SJCRH30 (cell line): ENCODE measurements around the gene SLC44A1. TPM values are rescaled to one million over a fixed set of nuclear protein-coding genes. Genes with fewer than 3 reads are reported as not detected.

Source experiments
- DNase-seq, 2 experiments: peaks; one replicate each; pipeline ENCODE4 v3.0.0-alpha.2; 2015 to 2020
- H3K27ac ChIP-seq: fragments of 250-450 bp; sonication (Bioruptor Pico); 2 replicates; pipeline ENCODE4 v1.5.1; 2020; ENCODE audit warnings: mild to moderate bottlenecking, moderate library complexity
- H3K27me3 ChIP-seq: fragments of 250-450 bp; sonication (Bioruptor Pico); 2 replicates; pipeline ENCODE4 v1.5.1; 2020; ENCODE audit warnings: mild to moderate bottlenecking, moderate library complexity
- H3K36me3 ChIP-seq: fragments of 250-450 bp; sonication (Bioruptor Pico); 2 replicates; pipeline ENCODE4 v1.5.1; 2020; ENCODE audit warnings: mild to moderate bottlenecking, moderate library complexity
- H3K4me1 ChIP-seq: fragments of 250-450 bp; sonication (Bioruptor Pico); 2 replicates; pipeline ENCODE4 v1.5.1; 2020; ENCODE audit warnings: mild to moderate bottlenecking, moderate library complexity
- H3K4me3 ChIP-seq: fragments of 250-450 bp; sonication (Bioruptor Pico); 2 replicates; pipeline ENCODE4 v1.5.1; 2020; ENCODE audit warnings: mild to moderate bottlenecking, moderate library complexity
- H3K9me3 ChIP-seq: fragments of 250-450 bp; sonication (Bioruptor Pico); replicated peaks from 2 replicates; pipeline ENCODE4 v1.5.1; 2020; ENCODE audit warnings: mild to moderate bottlenecking, moderate library complexity
- total RNA-seq: library from RNA; depleted of rRNA; stranded (reverse); fragments of >200 nt; shearing (Covaris generic); gene quantifications from 2 replicates; pipeline ENCODE4 v1.2.3, GENCODE V29; 2014

SLC44A1 gene
- total RNA-seq, 1 experiment from 2014 or later = 17.9 TPM

- no peak overlapping the region for H3K27ac ChIP-seq
- no peaks in the 10 kb centered on the region for H3K36me3 ChIP-seq
- H3K4me1 ChIP-seq = peaks cover 10% of the 10 kb centered on the region
- no peaks in the 10 kb centered on the region for H3K9me3 ChIP-seq
- no peaks in the 10 kb centered on the region for H3K27me3 ChIP-seq
- no peak overlapping the region for H3K4me3 ChIP-seq
- no peak for DNase-seq
These were observed 30.7 kb downstream of the SLC44A1 start for GRCh38 chr9:105275111-105275510.

GRCh38 chr9:105275938-105276337, 31.5 kb downstream of the SLC44A1 start:
- peaks cover 2% of the 10 kb centered on the region for H3K4me1 ChIP-seq
- H3K9me3 ChIP-seq = no peaks in the 10 kb centered on the region
- DNase-seq = no peak
- H3K36me3 ChIP-seq = no peaks in the 10 kb centered on the region
- no peaks in the 10 kb centered on the region for H3K27me3 ChIP-seq
- no peak overlapping the region for H3K4me3 ChIP-seq
- H3K27ac ChIP-seq = no peak overlapping the region

- no peaks in the 10 kb centered on the region for H3K36me3 ChIP-seq
- no peak overlapping the region for H3K27ac ChIP-seq
- no peaks in the 10 kb centered on the region for H3K27me3 ChIP-seq
- H3K4me1 ChIP-seq = no peaks in the 10 kb centered on the region
- DNase-seq = no peak
- no peak overlapping the region for H3K4me3 ChIP-seq
- no peaks in the 10 kb centered on the region for H3K9me3 ChIP-seq
These were observed 34.3 kb downstream of the SLC44A1 start for GRCh38 chr9:105278751-105279150.

- Histone ChIP-seq H3K36me3 (no peaks in the 10 kb centered on the region), H3K9me3 (no peaks in the 10 kb centered on the region), H3K27ac (no peak overlapping the region), H3K4me1 (no peaks in the 10 kb centered on the region), H3K27me3 (no peaks in the 10 kb centered on the region), H3K4me3 (no peak overlapping the region)
- no peak for DNase-seq
These were observed 36.2 kb downstream of the SLC44A1 start for GRCh38 chr9:105280691-105281090.

- no peaks in the 10 kb centered on the region for H3K4me1 ChIP-seq
- H3K4me3 ChIP-seq = no peak overlapping the region
- no peaks in the 10 kb centered on the region for H3K27me3 ChIP-seq
- H3K27ac ChIP-seq = no peak overlapping the region
- H3K9me3 ChIP-seq = no peaks in the 10 kb centered on the region
- DNase-seq = no peak
- no peaks in the 10 kb centered on the region for H3K36me3 ChIP-seq
These were observed 36.8 kb downstream of the SLC44A1 start for GRCh38 chr9:105281272-105281671.

- no peaks in the 10 kb centered on the region for H3K9me3 ChIP-seq
- no peak for DNase-seq
- H3K27ac ChIP-seq = no peak overlapping the region
- no peaks in the 10 kb centered on the region for H3K4me1 ChIP-seq
- no peaks in the 10 kb centered on the region for H3K27me3 ChIP-seq
- H3K36me3 ChIP-seq = no peaks in the 10 kb centered on the region
- H3K4me3 ChIP-seq = no peak overlapping the region
These were observed 37.5 kb downstream of the SLC44A1 start for GRCh38 chr9:105281926-105282325.

GRCh38 chr9:105282870-105283621, 38.6 kb downstream of the SLC44A1 start:
- no peak for DNase-seq
- Histone ChIP-seq H3K9me3 (no peaks in the 10 kb centered on the region), H3K27ac (no peak overlapping the region), H3K36me3 (no peaks in the 10 kb centered on the region), H3K27me3 (no peaks in the 10 kb centered on the region), H3K4me3 (no peak overlapping the region), H3K4me1 (no peaks in the 10 kb centered on the region)

- no peaks in the 10 kb centered on the region for H3K9me3 ChIP-seq
- no peaks in the 10 kb centered on the region for H3K36me3 ChIP-seq
- no peak overlapping the region for H3K27ac ChIP-seq
- no peaks in the 10 kb centered on the region for H3K4me1 ChIP-seq
- DNase-seq = no peak
- no peaks in the 10 kb centered on the region for H3K27me3 ChIP-seq
- no peak overlapping the region for H3K4me3 ChIP-seq
These were observed 39.3 kb downstream of the SLC44A1 start for GRCh38 chr9:105283795-105284194.

- H3K36me3 ChIP-seq = no peaks in the 10 kb centered on the region
- H3K4me1 ChIP-seq = no peaks in the 10 kb centered on the region
- no peak for DNase-seq
- H3K27ac ChIP-seq = no peak overlapping the region
- H3K27me3 ChIP-seq = no peaks in the 10 kb centered on the region
- H3K9me3 ChIP-seq = no peaks in the 10 kb centered on the region
- no peak overlapping the region for H3K4me3 ChIP-seq
These were observed 40.0 kb downstream of the SLC44A1 start for GRCh38 chr9:105284463-105284862.

- H3K9me3 ChIP-seq = no peaks in the 10 kb centered on the region
- no peak overlapping the region for H3K4me3 ChIP-seq
- no peaks in the 10 kb centered on the region for H3K27me3 ChIP-seq
- no peaks in the 10 kb centered on the region for H3K36me3 ChIP-seq
- no peaks in the 10 kb centered on the region for H3K4me1 ChIP-seq
- H3K27ac ChIP-seq = no peak overlapping the region
- DNase-seq = no peak
These were observed 41.6 kb downstream of the SLC44A1 start for GRCh38 chr9:105286098-105286497.

GRCh38 chr9:105289305-105289704, 44.9 kb downstream of the SLC44A1 start:
- DNase-seq = no peak
- no peaks in the 10 kb centered on the region for H3K36me3 ChIP-seq
- no peaks in the 10 kb centered on the region for H3K9me3 ChIP-seq
- no peak overlapping the region for H3K27ac ChIP-seq
- no peaks in the 10 kb centered on the region for H3K27me3 ChIP-seq
- H3K4me3 ChIP-seq = no peak overlapping the region
- no peaks in the 10 kb centered on the region for H3K4me1 ChIP-seq

- DNase-seq = no peak
These were observed 46.0 kb downstream of the SLC44A1 start for GRCh38 chr9:105290418-105290817.

GRCh38 chr9:105290954-105291353, 46.5 kb downstream of the SLC44A1 start:
- no peaks in the 10 kb centered on the region for H3K27me3 ChIP-seq
- no peaks in the 10 kb centered on the region for H3K36me3 ChIP-seq
- no peaks in the 10 kb centered on the region for H3K4me1 ChIP-seq
- H3K27ac ChIP-seq = no peak overlapping the region
- no peaks in the 10 kb centered on the region for H3K9me3 ChIP-seq
- no peak for DNase-seq
- no peak overlapping the region for H3K4me3 ChIP-seq

More at GRCh38 chr9:105290418-105290817, 46.0 kb downstream of the SLC44A1 start:
- Histone ChIP-seq H3K27me3 (no peaks in the 10 kb centered on the region), H3K27ac (no peak overlapping the region), H3K36me3 (no peaks in the 10 kb centered on the region), H3K4me1 (no peaks in the 10 kb centered on the region), H3K4me3 (no peak overlapping the region), H3K9me3 (no peaks in the 10 kb centered on the region)

- H3K27me3 ChIP-seq = no peaks in the 10 kb centered on the region
- H3K4me1 ChIP-seq = no peaks in the 10 kb centered on the region
- no peak for DNase-seq
- H3K4me3 ChIP-seq = no peak overlapping the region
- H3K36me3 ChIP-seq = no peaks in the 10 kb centered on the region
- no peak overlapping the region for H3K27ac ChIP-seq
- no peaks in the 10 kb centered on the region for H3K9me3 ChIP-seq
These were observed 47.0 kb downstream of the SLC44A1 start for GRCh38 chr9:105291422-105291859.

- Histone ChIP-seq H3K4me1 (no peaks in the 10 kb centered on the region), H3K4me3 (no peak overlapping the region), H3K9me3 (no peaks in the 10 kb centered on the region), H3K36me3 (no peaks in the 10 kb centered on the region), H3K27me3 (no peaks in the 10 kb centered on the region), H3K27ac (no peak overlapping the region)
- DNase-seq = no peak
These were observed 47.5 kb downstream of the SLC44A1 start for GRCh38 chr9:105291938-105292337.

GRCh38 chr9:105293408-105293807, 49.0 kb downstream of the SLC44A1 start:
- no peaks in the 10 kb centered on the region for H3K27me3 ChIP-seq
- no peaks in the 10 kb centered on the region for H3K36me3 ChIP-seq
- H3K4me1 ChIP-seq = no peaks in the 10 kb centered on the region
- no peak overlapping the region for H3K27ac ChIP-seq
- H3K9me3 ChIP-seq = no peaks in the 10 kb centered on the region
- DNase-seq = no peak
- no peak overlapping the region for H3K4me3 ChIP-seq
